ENCODE results near the gene BLOC1S4. TPM values are rescaled to one million over a fixed set of nuclear protein-coding genes. Genes with fewer than 3 reads are reported as not detected.

Gene BLOC1S4
- total RNA-seq, 1 donor from 2014 or later, result 6.0 TPM

DNA sequence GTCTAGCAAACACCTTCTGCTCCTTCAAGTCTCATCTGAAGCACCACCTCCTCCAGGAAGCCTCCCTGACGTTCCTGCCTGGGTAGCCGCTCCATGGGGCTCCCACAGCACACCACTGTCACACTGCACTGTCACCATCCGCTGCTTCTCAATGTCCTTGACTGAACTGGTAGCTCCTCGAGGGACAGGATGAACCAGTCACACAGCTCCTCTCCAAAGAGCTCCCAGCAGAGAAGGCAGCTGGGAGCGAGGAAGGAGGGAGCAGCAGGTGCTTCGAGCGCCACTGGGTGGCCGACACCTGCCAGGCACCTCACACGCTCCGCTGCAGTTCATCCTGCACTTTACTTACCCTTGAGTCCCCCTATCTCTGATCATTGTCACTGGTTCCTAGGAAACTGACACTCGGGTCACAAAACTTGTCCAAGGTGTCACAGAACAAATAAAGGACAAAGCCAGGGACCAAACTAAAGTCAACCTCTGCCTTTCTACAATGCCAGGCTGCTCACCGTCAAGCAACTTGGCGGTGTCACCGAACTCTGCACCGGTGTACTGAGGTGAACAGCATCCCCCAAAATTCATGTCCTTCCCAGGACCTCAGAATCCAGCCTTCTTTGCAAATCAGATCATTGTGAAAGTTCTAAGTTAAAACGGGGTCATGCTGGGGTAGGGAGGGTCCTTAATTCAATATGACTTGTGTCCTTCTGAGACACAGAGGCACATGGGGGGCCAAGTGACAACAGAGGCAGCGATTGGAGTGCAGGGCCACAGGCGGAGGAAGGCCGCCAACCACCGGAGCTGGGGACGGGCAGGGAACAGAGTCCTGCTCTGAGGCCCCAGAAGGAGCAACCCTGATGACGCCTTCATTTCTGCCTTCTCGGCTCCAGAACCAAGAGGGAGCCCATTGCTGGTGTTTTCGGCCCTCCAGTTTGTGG lies 27.8 kb upstream of the BLOC1S4 start:
- DNase-seq (ENCODE audit: missing footprints), result no peak
- no peak for ATAC-seq
- intact Hi-C loops (cut with DNase I), result no loop called here

GRCh38 chr4:6688879-6689505 lies 27.0 kb upstream of the BLOC1S4 start:
- ATAC-seq (peak; percentile 20), DNase-seq (ENCODE audit: missing footprints) (no peak)
- intact Hi-C loops (cut with DNase I), result no loop called here

GRCh38 chr4:6689506-6689960 lies 26.4 kb upstream of the BLOC1S4 start:
- DNase-seq (ENCODE audit: missing footprints) (no peak), ATAC-seq (no peak)
- intact Hi-C loops (cut with DNase I), result no loop called here

DNA sequence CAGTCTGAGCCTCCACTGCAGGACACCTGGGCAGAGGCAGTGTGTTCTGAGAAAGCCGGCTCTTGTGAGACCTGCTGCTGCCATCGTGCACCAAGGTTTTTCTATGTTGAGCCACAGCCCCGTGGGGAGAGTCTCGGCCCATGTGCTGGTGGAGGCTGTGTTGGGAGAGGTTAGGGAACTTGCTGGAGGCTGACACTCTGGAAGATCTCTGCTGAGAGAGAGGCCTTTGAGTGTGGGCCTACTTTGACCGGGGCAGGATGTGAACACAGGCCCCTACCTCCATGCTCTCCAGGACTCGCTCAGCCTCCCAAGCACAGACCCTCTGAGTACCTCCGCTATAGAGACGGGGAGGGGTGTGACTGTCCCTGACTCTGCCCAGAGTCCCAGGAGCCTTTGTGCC lies 23.6 kb upstream of the BLOC1S4 start:
- no peak for DNase-seq (ENCODE audit: missing footprints)
- intact Hi-C loops (cut with DNase I), result no loop called here
- no peak for ATAC-seq

GRCh38 chr4:6692806-6693205 lies 23.2 kb upstream of the BLOC1S4 start:
- ATAC-seq (no peak), DNase-seq (ENCODE audit: missing footprints) (no peak)
- intact Hi-C loops (cut with DNase I), result no loop called here

DNA sequence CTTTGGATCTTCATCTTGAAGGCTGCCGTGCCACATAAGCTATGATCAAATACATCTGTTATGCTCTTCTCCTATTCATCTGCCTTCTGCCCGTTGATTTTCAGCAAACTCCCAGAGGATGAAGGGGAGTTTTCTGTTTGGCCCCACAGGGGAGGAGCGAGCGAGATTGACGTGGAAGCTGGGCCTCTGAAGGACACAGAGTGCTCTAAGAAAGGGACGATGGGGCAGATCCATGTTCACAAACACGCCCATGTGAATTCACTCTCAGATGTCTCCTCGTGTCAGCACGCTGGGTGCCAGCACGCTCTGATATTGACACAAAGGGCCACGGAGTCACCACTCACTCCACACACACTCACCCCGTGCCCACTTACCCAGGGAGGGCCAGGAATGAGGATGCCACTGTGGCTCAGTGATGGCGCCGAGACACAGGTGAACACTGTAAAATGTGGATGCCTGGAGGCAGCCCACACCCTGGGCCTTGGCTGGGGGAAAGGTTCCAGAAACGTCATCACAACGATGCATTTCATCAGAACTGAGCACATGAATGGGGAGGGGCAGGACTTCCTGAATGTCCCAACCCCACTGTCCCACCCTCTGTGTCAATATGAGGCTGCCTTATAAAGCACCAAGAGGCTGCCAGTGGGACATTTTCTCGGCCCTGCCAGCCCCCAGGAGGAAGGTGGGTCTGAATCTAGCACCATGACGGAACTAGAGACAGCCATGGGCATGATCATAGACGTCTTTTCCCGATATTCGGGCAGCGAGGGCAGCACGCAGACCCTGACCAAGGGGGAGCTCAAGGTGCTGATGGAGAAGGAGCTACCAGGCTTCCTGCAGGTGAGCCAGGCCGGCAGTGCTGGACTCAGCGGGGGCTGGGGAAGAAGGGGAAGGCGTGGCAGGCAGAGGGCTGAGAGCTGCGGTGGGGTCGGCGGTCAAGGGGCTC lies 22.5 kb upstream of the BLOC1S4 start, which contains the start of gene S100P:
S100P (plus strand) TSS at position 648 of the 946 bp plus-strand sequence; CDS start at position 703, 55 bp downstream.
- intact Hi-C loops (cut with DNase I), result no loop called here
- ATAC-seq (no peak), DNase-seq (ENCODE audit: missing footprints) (no peak)

DNA sequence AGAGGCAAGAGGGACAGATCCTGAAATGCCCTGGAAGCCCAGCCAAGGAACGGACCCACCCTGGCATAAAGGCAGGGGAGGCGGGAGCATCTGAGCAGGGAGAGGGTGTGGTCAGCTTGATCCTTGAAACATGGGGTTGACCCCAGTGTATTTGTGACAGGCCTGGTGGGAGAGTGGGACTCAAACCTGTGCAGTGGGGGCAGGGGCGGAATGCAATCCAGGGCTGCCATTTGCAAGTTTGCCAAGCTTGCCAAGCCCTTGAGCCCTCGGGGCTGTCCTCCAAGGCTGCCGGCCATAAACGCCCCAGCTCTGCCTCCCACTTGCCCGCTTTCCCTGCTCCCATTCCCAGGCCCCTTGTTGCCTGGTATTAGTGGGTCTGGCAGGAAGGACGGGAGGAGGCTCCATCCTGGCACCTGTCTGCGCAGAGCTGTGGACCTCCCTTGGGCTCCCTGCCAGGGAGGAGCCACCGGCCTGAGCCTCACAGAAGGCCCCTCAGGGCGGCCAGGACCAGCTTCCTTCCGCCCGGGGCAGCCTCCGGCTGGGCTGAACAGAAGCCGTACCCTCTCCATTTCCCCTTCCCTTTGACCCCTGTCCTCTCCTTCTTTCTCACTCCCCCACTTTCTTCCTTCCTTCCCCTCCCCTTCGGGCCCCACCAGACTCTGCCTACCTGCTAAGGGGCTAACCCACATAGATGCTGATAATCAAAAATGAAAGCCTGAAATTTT lies 21.6 kb upstream of the BLOC1S4 start:
- intact Hi-C loops (cut with DNase I), result no loop called here
- no peak for ATAC-seq
- no peak for DNase-seq (ENCODE audit: missing footprints)

GRCh38 chr4:6695660-6696610 lies 20.0 kb upstream of the BLOC1S4 start:
- peak; percentile 6 for ATAC-seq
- DNase-seq (ENCODE audit: missing footprints), result no peak
- intact Hi-C loops (cut with DNase I), result no loop called here

GRCh38 chr4:6696611-6697010 lies 19.4 kb upstream of the BLOC1S4 start:
- DNase-seq (ENCODE audit: missing footprints) (no peak), ATAC-seq (peak; percentile 77)
- intact Hi-C loops (cut with DNase I), result no loop called here

DNA sequence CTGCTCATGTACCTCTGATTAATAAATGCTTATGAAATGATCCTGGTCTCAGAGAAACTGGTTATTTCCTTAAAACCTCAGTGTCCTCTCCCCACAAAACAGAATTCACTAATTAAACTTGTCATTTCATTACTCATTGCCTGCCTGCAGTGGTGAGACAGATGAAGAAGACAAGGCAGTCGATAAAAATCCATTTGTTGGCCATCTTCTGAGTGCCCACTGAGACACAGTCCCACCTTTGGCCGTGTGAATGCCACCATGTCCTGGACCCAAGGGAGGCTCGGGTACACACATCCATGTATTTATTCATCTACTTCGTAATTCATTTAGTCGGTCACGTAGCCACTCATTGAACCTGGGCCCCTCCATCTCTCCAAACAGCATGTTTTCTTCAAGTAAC lies 18.8 kb upstream of the BLOC1S4 start:
- DNase-seq (ENCODE audit: missing footprints), result no peak
- no peak for ATAC-seq

GRCh38 chr4:6699388-6699787 lies 16.6 kb upstream of the BLOC1S4 start:
- intact Hi-C loops (cut with DNase I), result no loop called here
- ATAC-seq (no peak), DNase-seq (ENCODE audit: missing footprints) (no peak)

More for the DNA sequence above, 18.8 kb upstream of the BLOC1S4 start:
- intact Hi-C loops (cut with DNase I), result no loop called here

- intact Hi-C loops (cut with DNase I), result no loop called here
- DNase-seq (ENCODE audit: missing footprints) (no peak), ATAC-seq (no peak)
These were observed 16.1 kb upstream of the BLOC1S4 start for GRCh38 chr4:6699903-6700302.

- intact Hi-C loops (cut with DNase I), result no loop called here
- DNase-seq (ENCODE audit: missing footprints) (no peak), ATAC-seq (no peak)
These were observed 14.6 kb upstream of the BLOC1S4 start for GRCh38 chr4:6701371-6701770.

DNA sequence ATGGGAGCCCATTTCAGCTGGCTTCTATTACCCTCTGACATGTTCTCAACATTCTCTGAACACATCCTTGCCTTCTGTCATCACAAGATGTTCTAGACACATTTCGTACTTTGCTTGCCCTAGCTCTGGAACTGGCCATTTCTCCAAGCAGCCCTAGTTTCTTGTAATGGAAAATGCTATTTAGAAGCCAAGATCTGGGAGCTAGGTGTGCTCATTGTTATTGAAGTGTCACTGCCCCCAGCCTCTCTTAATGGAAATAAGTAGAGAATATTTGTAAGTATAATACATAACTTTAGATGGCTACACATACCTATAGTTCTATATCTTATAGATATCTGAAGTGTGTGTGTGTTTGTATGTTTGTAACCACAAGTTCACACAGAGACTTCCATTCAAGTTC lies 13.2 kb upstream of the BLOC1S4 start:
- intact Hi-C loops (cut with DNase I), result no loop called here
- no peak for ATAC-seq

GRCh38 chr4:6703786-6704185 lies 12.2 kb upstream of the BLOC1S4 start:
- no peak for DNase-seq (ENCODE audit: missing footprints)
- no peak for ATAC-seq
- intact Hi-C loops (cut with DNase I), result no loop called here

More for the DNA sequence above, 13.2 kb upstream of the BLOC1S4 start:
- no peak for DNase-seq (ENCODE audit: missing footprints)

- DNase-seq (ENCODE audit: missing footprints) (no peak), ATAC-seq (no peak)
- intact Hi-C loops (cut with DNase I), result no loop called here
These were observed 10.3 kb upstream of the BLOC1S4 start for GRCh38 chr4:6705646-6706045.

- DNase-seq (ENCODE audit: missing footprints) (no peak), ATAC-seq (no peak)
- intact Hi-C loops (cut with DNase I), result no loop called here
These were observed 9.8 kb upstream of the BLOC1S4 start for GRCh38 chr4:6706173-6706572.
